Measurements from ENCODE around the gene SERAC1.
"Not testable (repeated sequence)": the region's sequence is repeated elsewhere in the genome, so short reads cannot be mapped to it uniquely, and the experiment has no call there.

Gene SERAC1

GRCh38 chr6:158170656-158171081 is 2.6 kb upstream of the SERAC1 start:
- H3K9ac ChIP-seq (ENCODE audit: low read length) = no peak overlapping the region
- no peak overlapping the region for H3K27ac ChIP-seq (ENCODE audit: low read depth, low read length)
- H3K27me3 ChIP-seq (ENCODE audit: control insufficient read depth in 1 of 2, insufficient read depth in 2 of 2, low read length in 2 of 2) = no peaks in the 10 kb centered on the region
- H3K9me3 ChIP-seq (ENCODE audit: low read length) = no peaks in the 10 kb centered on the region
- H3K4me1 ChIP-seq (ENCODE audit: insufficient read depth, low read length) = peaks cover 15% of the 10 kb centered on the region
- H3K4me3 ChIP-seq (ENCODE audit: low read depth in 1 of 2, low read length in 2 of 2) = no peak overlapping the region
- H3K36me3 ChIP-seq (ENCODE audit: insufficient read depth, low read length) = no peaks in the 10 kb centered on the region

GRCh38 chr6:158169634-158170033 is 1.6 kb upstream of the SERAC1 start:
- H3K9ac ChIP-seq (ENCODE audit: low read length); H3K36me3 ChIP-seq (ENCODE audit: insufficient read depth, low read length); H3K4me3 ChIP-seq (ENCODE audit: low read depth in 1 of 2, low read length in 2 of 2); H3K9me3 ChIP-seq (ENCODE audit: low read length); H3K27me3 ChIP-seq (ENCODE audit: control insufficient read depth in 1 of 2, insufficient read depth in 2 of 2, low read length in 2 of 2); H3K27ac ChIP-seq (ENCODE audit: low read depth, low read length): not testable (repeated sequence)
- H3K4me1 ChIP-seq (ENCODE audit: insufficient read depth, low read length) = peaks cover 12% of the 10 kb centered on the region

- Histone ChIP-seq H3K4me3 (ENCODE audit: low read depth in 1 of 2, low read length in 2 of 2) (no peak overlapping the region), H3K27me3 (ENCODE audit: control insufficient read depth in 1 of 2, insufficient read depth in 2 of 2, low read length in 2 of 2) (no peaks in the 10 kb centered on the region), H3K4me1 (ENCODE audit: insufficient read depth, low read length) (peaks cover 8% of the 10 kb centered on the region), H3K36me3 (ENCODE audit: insufficient read depth, low read length) (no peaks in the 10 kb centered on the region), H3K9me3 (ENCODE audit: low read length) (no peaks in the 10 kb centered on the region), H3K9ac (ENCODE audit: low read length) (no peak overlapping the region), H3K27ac (ENCODE audit: low read depth, low read length) (no peak overlapping the region)
These were observed 2.1 kb downstream of the SERAC1 start for GRCh38 chr6:158165919-158166416.

- H3K4me3 ChIP-seq (ENCODE audit: low read depth in 1 of 2, low read length in 2 of 2) = no peak overlapping the region
- H3K27ac ChIP-seq (ENCODE audit: low read depth, low read length) = no peak overlapping the region
- H3K4me1 ChIP-seq (ENCODE audit: insufficient read depth, low read length) = peaks cover 8% of the 10 kb centered on the region
- H3K9ac ChIP-seq (ENCODE audit: low read length) = no peak overlapping the region
- no peaks in the 10 kb centered on the region for H3K36me3 ChIP-seq (ENCODE audit: insufficient read depth, low read length)
- H3K27me3 ChIP-seq (ENCODE audit: control insufficient read depth in 1 of 2, insufficient read depth in 2 of 2, low read length in 2 of 2) = no peaks in the 10 kb centered on the region
- H3K9me3 ChIP-seq (ENCODE audit: low read length) = no peaks in the 10 kb centered on the region
These were observed 3.4 kb downstream of the SERAC1 start for GRCh38 chr6:158164579-158165170.

GRCh38 chr6:158161566-158162254 is 6.4 kb downstream of the SERAC1 start:
- Histone ChIP-seq H3K27ac (ENCODE audit: low read depth, low read length) (no peak overlapping the region), H3K9ac (ENCODE audit: low read length) (no peak overlapping the region), H3K36me3 (ENCODE audit: insufficient read depth, low read length) (no peaks in the 10 kb centered on the region), H3K27me3 (ENCODE audit: control insufficient read depth in 1 of 2, insufficient read depth in 2 of 2, low read length in 2 of 2) (no peaks in the 10 kb centered on the region), H3K9me3 (ENCODE audit: low read length) (no peaks in the 10 kb centered on the region), H3K4me3 (ENCODE audit: low read depth in 1 of 2, low read length in 2 of 2) (no peak overlapping the region), H3K4me1 (ENCODE audit: insufficient read depth, low read length) (peaks cover under 1% of the 10 kb centered on the region)

GRCh38 chr6:158160932-158161539 is 7.0 kb downstream of the SERAC1 start:
- no peaks in the 10 kb centered on the region for H3K9me3 ChIP-seq (ENCODE audit: low read length)
- H3K36me3 ChIP-seq (ENCODE audit: insufficient read depth, low read length) = no peaks in the 10 kb centered on the region
- no peak overlapping the region for H3K9ac ChIP-seq (ENCODE audit: low read length)
- no peak overlapping the region for H3K4me3 ChIP-seq (ENCODE audit: low read depth in 1 of 2, low read length in 2 of 2)
- H3K27me3 ChIP-seq (ENCODE audit: control insufficient read depth in 1 of 2, insufficient read depth in 2 of 2, low read length in 2 of 2) = no peaks in the 10 kb centered on the region
- no peaks in the 10 kb centered on the region for H3K4me1 ChIP-seq (ENCODE audit: insufficient read depth, low read length)
- no peak overlapping the region for H3K27ac ChIP-seq (ENCODE audit: low read depth, low read length)

- Histone ChIP-seq H3K4me1 (ENCODE audit: insufficient read depth, low read length) (no peaks in the 10 kb centered on the region), H3K27me3 (ENCODE audit: control insufficient read depth in 1 of 2, insufficient read depth in 2 of 2, low read length in 2 of 2) (no peaks in the 10 kb centered on the region), H3K36me3 (ENCODE audit: insufficient read depth, low read length) (no peaks in the 10 kb centered on the region), H3K27ac (ENCODE audit: low read depth, low read length) (no peak overlapping the region), H3K9me3 (ENCODE audit: low read length) (no peaks in the 10 kb centered on the region), H3K4me3 (ENCODE audit: low read depth in 1 of 2, low read length in 2 of 2) (no peak overlapping the region), H3K9ac (ENCODE audit: low read length) (no peak overlapping the region)
These were observed 9.3 kb downstream of the SERAC1 start for GRCh38 chr6:158158748-158159147.

GRCh38 chr6:158158123-158158522 is 9.9 kb downstream of the SERAC1 start:
- Histone ChIP-seq H3K27ac (ENCODE audit: low read depth, low read length) (no peak overlapping the region), H3K4me3 (ENCODE audit: low read depth in 1 of 2, low read length in 2 of 2) (no peak overlapping the region), H3K36me3 (ENCODE audit: insufficient read depth, low read length) (no peaks in the 10 kb centered on the region), H3K9me3 (ENCODE audit: low read length) (no peaks in the 10 kb centered on the region), H3K27me3 (ENCODE audit: control insufficient read depth in 1 of 2, insufficient read depth in 2 of 2, low read length in 2 of 2) (no peaks in the 10 kb centered on the region), H3K4me1 (ENCODE audit: insufficient read depth, low read length) (no peaks in the 10 kb centered on the region), H3K9ac (ENCODE audit: low read length) (no peak overlapping the region)

GRCh38 chr6:158157064-158157764 is 10.8 kb downstream of the SERAC1 start:
- no peaks in the 10 kb centered on the region for H3K36me3 ChIP-seq (ENCODE audit: insufficient read depth, low read length)
- no peak overlapping the region for H3K9ac ChIP-seq (ENCODE audit: low read length)
- H3K9me3 ChIP-seq (ENCODE audit: low read length) = no peaks in the 10 kb centered on the region
- H3K4me1 ChIP-seq (ENCODE audit: insufficient read depth, low read length) = no peaks in the 10 kb centered on the region
- H3K27me3 ChIP-seq (ENCODE audit: control insufficient read depth in 1 of 2, insufficient read depth in 2 of 2, low read length in 2 of 2) = no peaks in the 10 kb centered on the region
- no peak overlapping the region for H3K4me3 ChIP-seq (ENCODE audit: low read depth in 1 of 2, low read length in 2 of 2)
- no peak overlapping the region for H3K27ac ChIP-seq (ENCODE audit: low read depth, low read length)

- Histone ChIP-seq H3K36me3 (ENCODE audit: insufficient read depth, low read length) (no peaks in the 10 kb centered on the region), H3K27ac (ENCODE audit: low read depth, low read length) (no peak overlapping the region), H3K9me3 (ENCODE audit: low read length) (no peaks in the 10 kb centered on the region), H3K4me1 (ENCODE audit: insufficient read depth, low read length) (no peaks in the 10 kb centered on the region), H3K9ac (ENCODE audit: low read length) (no peak overlapping the region), H3K27me3 (ENCODE audit: control insufficient read depth in 1 of 2, insufficient read depth in 2 of 2, low read length in 2 of 2) (no peaks in the 10 kb centered on the region), H3K4me3 (ENCODE audit: low read depth in 1 of 2, low read length in 2 of 2) (no peak overlapping the region)
These were observed 13.2 kb downstream of the SERAC1 start for GRCh38 chr6:158154816-158155215.

- H3K9ac ChIP-seq (ENCODE audit: low read length) = no peak overlapping the region
- no peak overlapping the region for H3K27ac ChIP-seq (ENCODE audit: low read depth, low read length)
- H3K36me3 ChIP-seq (ENCODE audit: insufficient read depth, low read length) = no peaks in the 10 kb centered on the region
- H3K4me3 ChIP-seq (ENCODE audit: low read depth in 1 of 2, low read length in 2 of 2) = no peak overlapping the region
- no peaks in the 10 kb centered on the region for H3K9me3 ChIP-seq (ENCODE audit: low read length)
- no peaks in the 10 kb centered on the region for H3K4me1 ChIP-seq (ENCODE audit: insufficient read depth, low read length)
- H3K27me3 ChIP-seq (ENCODE audit: control insufficient read depth in 1 of 2, insufficient read depth in 2 of 2, low read length in 2 of 2) = no peaks in the 10 kb centered on the region
These were observed 14.5 kb downstream of the SERAC1 start for GRCh38 chr6:158153576-158153975.
